HUES6 (cell line): Measurements from ENCODE around the gene RAD51B.

Experiments
- H3K27ac ChIP-seq: 2 replicates; pipeline ENCODE4 v1.7.0; 2013; ENCODE audit warnings: low read depth, mild to moderate bottlenecking, low read length, inconsistent platforms
- H3K27me3 ChIP-seq: 2 replicates; pipeline ENCODE4 v1.6.1; 2013; ENCODE audit warnings: low read length; ENCODE audit not compliant: control insufficient read depth, insufficient read depth
- H3K36me3 ChIP-seq: 2 replicates; pipeline ENCODE4 v1.6.1; 2013; ENCODE audit warnings: low read length; ENCODE audit not compliant: control insufficient read depth, insufficient read depth
- H3K4me1 ChIP-seq: 2 replicates; pipeline ENCODE4 v1.6.1; 2013; ENCODE audit warnings: low read length; ENCODE audit not compliant: control insufficient read depth, insufficient read depth
- H3K4me3 ChIP-seq: 2 replicates; pipeline ENCODE4 v1.5.1; 2013; ENCODE audit warnings: low read depth, low read length
- H3K9ac ChIP-seq: one replicate; pipeline ENCODE4 v1.6.1; 2013; ENCODE audit warnings: mild to moderate bottlenecking, low read length
- H3K9me3 ChIP-seq: 2 replicates; pipeline ENCODE4 v1.6.1; 2013; ENCODE audit warnings: low read depth, low read length; ENCODE audit not compliant: control insufficient read depth, insufficient read depth

RAD51B gene

GRCh38 chr14:68766299-68767247, 947.0 kb downstream of the RAD51B start:
- Histone ChIP-seq H3K27ac (no peak overlapping the region), H3K36me3 (no peaks in the 10 kb centered on the region), H3K4me3 (no peak overlapping the region), H3K9ac (no peak overlapping the region), H3K27me3 (no peaks in the 10 kb centered on the region), H3K9me3 (no peaks in the 10 kb centered on the region), H3K4me1 (peaks cover 15% of the 10 kb centered on the region)

GRCh38 chr14:68767248-68767645, 947.7 kb downstream of the RAD51B start:
- H3K27ac ChIP-seq: no peak overlapping the region
- no peak overlapping the region for H3K4me3 ChIP-seq
- no peak overlapping the region for H3K9ac ChIP-seq
- no peaks in the 10 kb centered on the region for H3K36me3 ChIP-seq
- no peaks in the 10 kb centered on the region for H3K27me3 ChIP-seq
- H3K4me1 ChIP-seq: peaks cover 15% of the 10 kb centered on the region
- H3K9me3 ChIP-seq: no peaks in the 10 kb centered on the region

- H3K9me3 ChIP-seq: no peaks in the 10 kb centered on the region
Measured at GRCh38 chr14:68768316-68768715, 948.7 kb downstream of the RAD51B start.

GRCh38 chr14:68770051-68770450, 950.5 kb downstream of the RAD51B start:
- Histone ChIP-seq H3K9ac (no peak overlapping the region), H3K27ac (no peak overlapping the region), H3K27me3 (no peaks in the 10 kb centered on the region), H3K9me3 (no peaks in the 10 kb centered on the region), H3K36me3 (no peaks in the 10 kb centered on the region), H3K4me3 (no peak overlapping the region), H3K4me1 (no peaks in the 10 kb centered on the region)

More at GRCh38 chr14:68768316-68768715, 948.7 kb downstream of the RAD51B start:
- H3K9ac ChIP-seq: no peak overlapping the region
- H3K4me3 ChIP-seq: no peak overlapping the region
- no peak overlapping the region for H3K27ac ChIP-seq
- no peaks in the 10 kb centered on the region for H3K36me3 ChIP-seq
- no peaks in the 10 kb centered on the region for H3K27me3 ChIP-seq
- H3K4me1 ChIP-seq: peaks cover 5% of the 10 kb centered on the region

GRCh38 chr14:68770553-68771286, 951.1 kb downstream of the RAD51B start:
- Histone ChIP-seq H3K27ac (no peak overlapping the region), H3K9ac (no peak overlapping the region), H3K4me3 (no peak overlapping the region), H3K27me3 (no peaks in the 10 kb centered on the region), H3K36me3 (no peaks in the 10 kb centered on the region), H3K9me3 (no peaks in the 10 kb centered on the region), H3K4me1 (no peaks in the 10 kb centered on the region)

- Histone ChIP-seq H3K27ac (no peak overlapping the region), H3K9ac (no peak overlapping the region), H3K36me3 (no peaks in the 10 kb centered on the region), H3K4me1 (no peaks in the 10 kb centered on the region), H3K9me3 (no peaks in the 10 kb centered on the region), H3K27me3 (no peaks in the 10 kb centered on the region), H3K4me3 (no peak overlapping the region)
Measured at GRCh38 chr14:68771631-68772030, 952.1 kb downstream of the RAD51B start.

GRCh38 chr14:68772761-68773381, 953.3 kb downstream of the RAD51B start:
- no peak overlapping the region for H3K4me3 ChIP-seq
- no peak overlapping the region for H3K9ac ChIP-seq
- H3K4me1 ChIP-seq: no peaks in the 10 kb centered on the region
- H3K9me3 ChIP-seq: no peaks in the 10 kb centered on the region
- no peaks in the 10 kb centered on the region for H3K36me3 ChIP-seq
- H3K27me3 ChIP-seq: no peaks in the 10 kb centered on the region
- H3K27ac ChIP-seq: no peak overlapping the region

GRCh38 chr14:68774771-68775613, 955.4 kb downstream of the RAD51B start:
- Histone ChIP-seq H3K4me1 (peaks cover 4% of the 10 kb centered on the region; the same call in 1 of the 2 replicates), H3K27me3 (no peaks in the 10 kb centered on the region), H3K27ac (no peak overlapping the region), H3K4me3 (no peak overlapping the region), H3K9me3 (no peaks in the 10 kb centered on the region), H3K36me3 (no peaks in the 10 kb centered on the region), H3K9ac (no peak overlapping the region)

GRCh38 chr14:68775614-68776126, 956.1 kb downstream of the RAD51B start:
- H3K4me1 ChIP-seq: peaks cover 11% of the 10 kb centered on the region; the same call in 1 of the 2 replicates
- H3K4me3 ChIP-seq: no peak overlapping the region
- no peaks in the 10 kb centered on the region for H3K36me3 ChIP-seq
- no peaks in the 10 kb centered on the region for H3K9me3 ChIP-seq
- no peaks in the 10 kb centered on the region for H3K27me3 ChIP-seq
- no peak overlapping the region for H3K9ac ChIP-seq
- no peak overlapping the region for H3K27ac ChIP-seq

GRCh38 chr14:68777644-68778043, 958.1 kb downstream of the RAD51B start:
- Histone ChIP-seq H3K9me3 (no peaks in the 10 kb centered on the region), H3K4me3 (no peak overlapping the region), H3K27me3 (no peaks in the 10 kb centered on the region), H3K27ac (no peak overlapping the region), H3K4me1 (peaks cover 18% of the 10 kb centered on the region; the same call in 1 of the 2 replicates), H3K36me3 (no peaks in the 10 kb centered on the region), H3K9ac (no peak overlapping the region)
